ENCODE results near the gene MED12. TPM values are rescaled to one million over a fixed set of nuclear protein-coding genes. Genes with fewer than 3 reads are reported as not detected.

Gene MED12
- total and polyA plus RNA-seq, 2 donors from 2014 or later, result 5.2 to 42.7 TPM

DNA sequence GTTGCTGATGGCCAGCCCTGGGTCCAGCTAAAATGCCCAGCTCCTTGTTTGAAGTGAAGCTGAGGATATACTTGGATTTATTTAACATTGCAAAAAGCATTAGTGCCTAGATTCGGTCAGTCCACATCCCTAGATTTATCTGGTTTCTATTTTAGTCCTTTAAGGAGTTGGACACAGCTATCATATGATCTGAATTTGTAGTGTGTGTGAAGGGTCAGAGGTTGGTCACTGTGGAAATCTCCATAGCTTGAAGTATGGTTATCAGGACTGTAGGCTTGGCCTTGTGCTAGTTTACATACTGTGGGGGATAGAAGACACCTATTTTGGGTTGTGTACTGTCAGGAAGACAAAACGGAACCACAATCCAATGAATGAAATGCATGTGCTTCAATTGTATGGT, 55.0 kb downstream of the MED12 start:
- Histone ChIP-seq H3K36me3 (ENCODE audit: control insufficient read depth in 2 of 3, insufficient read depth in 3 of 3, low read length in 3 of 3) (no peaks in the 10 kb centered on the region), H3K9me3 (ENCODE audit: control insufficient read depth in 2 of 3, insufficient read depth in 1 of 3, low read length in 3 of 3) (no peaks in the 10 kb centered on the region), H3K27me3 (ENCODE audit: control insufficient read depth, insufficient read depth, low read length) (no peaks in the 10 kb centered on the region), H3K4me1 (ENCODE audit: control insufficient read depth in 2 of 3, insufficient read depth in 2 of 3, low read depth in 1 of 3, low read length in 3 of 3) (no peaks in the 10 kb centered on the region), H3K27ac (ENCODE audit: low read depth in 2 of 2, low read length in 2 of 2) (no peak overlapping the region), H3K4me3 (ENCODE audit: low read length in 3 of 3) (no peak overlapping the region), H3K9ac (ENCODE audit: low read length in 3 of 3) (no peak overlapping the region)
- DNase-seq (no peak), FAIRE-seq (no peak)
- intact Hi-C loops (cut with DNase I), result no loop called here
- TF ChIP-seq, protein P1, sequence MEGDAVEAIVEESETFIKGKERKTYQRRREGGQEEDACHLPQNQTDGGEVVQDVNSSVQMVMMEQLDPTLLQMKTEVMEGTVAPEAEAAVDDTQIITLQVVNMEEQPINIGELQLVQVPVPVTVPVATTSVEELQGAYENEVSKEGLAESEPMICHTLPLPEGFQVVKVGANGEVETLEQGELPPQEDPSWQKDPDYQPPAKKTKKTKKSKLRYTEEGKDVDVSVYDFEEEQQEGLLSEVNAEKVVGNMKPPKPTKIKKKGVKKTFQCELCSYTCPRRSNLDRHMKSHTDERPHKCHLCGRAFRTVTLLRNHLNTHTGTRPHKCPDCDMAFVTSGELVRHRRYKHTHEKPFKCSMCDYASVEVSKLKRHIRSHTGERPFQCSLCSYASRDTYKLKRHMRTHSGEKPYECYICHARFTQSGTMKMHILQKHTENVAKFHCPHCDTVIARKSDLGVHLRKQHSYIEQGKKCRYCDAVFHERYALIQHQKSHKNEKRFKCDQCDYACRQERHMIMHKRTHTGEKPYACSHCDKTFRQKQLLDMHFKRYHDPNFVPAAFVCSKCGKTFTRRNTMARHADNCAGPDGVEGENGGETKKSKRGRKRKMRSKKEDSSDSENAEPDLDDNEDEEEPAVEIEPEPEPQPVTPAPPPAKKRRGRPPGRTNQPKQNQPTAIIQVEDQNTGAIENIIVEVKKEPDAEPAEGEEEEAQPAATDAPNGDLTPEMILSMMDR (IDR thresholded peaks at IDR 0.05; ENCODE audit: borderline replicate concordance, extremely low read depth, insufficient read depth), result no peak

DNA sequence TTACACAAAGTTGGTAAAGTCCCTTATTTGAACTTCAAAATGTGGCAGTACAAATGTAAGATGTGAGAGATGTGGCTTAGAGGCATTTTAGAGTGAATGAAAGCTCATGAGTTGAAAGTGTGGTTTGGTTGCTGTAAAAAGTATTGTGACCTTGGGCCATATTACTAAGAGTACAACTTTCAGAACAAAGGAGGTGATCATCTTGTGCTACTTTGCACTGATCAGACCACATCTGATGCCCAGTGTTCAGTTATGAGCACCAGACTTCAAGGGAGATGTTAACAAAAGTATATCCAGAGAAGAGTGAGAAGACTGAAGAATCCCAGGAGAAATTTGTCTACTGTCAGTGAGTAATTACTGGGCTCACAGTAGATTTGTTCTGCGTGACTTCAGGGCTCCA, 56.4 kb downstream of the MED12 start:
- H3K27me3 ChIP-seq (ENCODE audit: control insufficient read depth, insufficient read depth, low read length), result no peaks in the 10 kb centered on the region
- intact Hi-C loops (cut with DNase I), result no loop called here
- H3K36me3 ChIP-seq (ENCODE audit: control insufficient read depth in 2 of 3, insufficient read depth in 3 of 3, low read length in 3 of 3), result no peaks in the 10 kb centered on the region
- FAIRE-seq, result no peak
- no peak overlapping the region for H3K9ac ChIP-seq (ENCODE audit: low read length in 3 of 3)
- no peaks in the 10 kb centered on the region for H3K4me1 ChIP-seq (ENCODE audit: control insufficient read depth in 2 of 3, insufficient read depth in 2 of 3, low read depth in 1 of 3, low read length in 3 of 3)
- DNase-seq, result no peak
- no peak overlapping the region for H3K27ac ChIP-seq (ENCODE audit: low read depth in 2 of 2, low read length in 2 of 2)
- TF ChIP-seq, protein P1 (IDR thresholded peaks at IDR 0.05; ENCODE audit: borderline replicate concordance, extremely low read depth, insufficient read depth), result no peak
- no peak overlapping the region for H3K4me3 ChIP-seq (ENCODE audit: low read length in 3 of 3)
- no peaks in the 10 kb centered on the region for H3K9me3 ChIP-seq (ENCODE audit: control insufficient read depth in 2 of 3, insufficient read depth in 1 of 3, low read length in 3 of 3)

DNA sequence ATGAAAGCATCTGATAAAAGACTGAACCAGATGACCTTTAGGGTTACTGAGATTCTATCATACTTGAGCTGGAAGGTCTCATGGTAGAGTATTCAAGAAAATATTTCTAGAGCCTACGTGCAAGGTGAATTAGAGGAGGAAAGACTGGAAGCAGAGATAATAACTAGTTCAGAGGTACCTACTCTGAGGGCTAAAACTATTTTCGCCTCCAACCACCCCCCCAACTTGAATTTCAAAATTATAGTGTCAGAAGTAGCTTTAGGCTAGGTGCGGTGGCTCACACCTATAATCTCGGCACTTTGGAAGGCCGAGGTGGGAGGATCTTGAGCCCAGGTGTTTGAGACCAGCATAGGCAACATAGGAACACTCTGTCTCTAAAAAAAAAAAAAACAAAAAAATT, 57.1 kb downstream of the MED12 start:
- H3K36me3 ChIP-seq (ENCODE audit: control insufficient read depth in 2 of 3, insufficient read depth in 3 of 3, low read length in 3 of 3), result no peaks in the 10 kb centered on the region
- H3K4me1 ChIP-seq (ENCODE audit: control insufficient read depth in 2 of 3, insufficient read depth in 2 of 3, low read depth in 1 of 3, low read length in 3 of 3), result no peaks in the 10 kb centered on the region
- H3K27ac ChIP-seq (ENCODE audit: low read depth in 2 of 2, low read length in 2 of 2), result no peak overlapping the region
- no peak overlapping the region for H3K9ac ChIP-seq (ENCODE audit: low read length in 3 of 3)
- no peak overlapping the region for H3K4me3 ChIP-seq (ENCODE audit: low read length in 3 of 3)
- no peak for DNase-seq
- no peaks in the 10 kb centered on the region for H3K27me3 ChIP-seq (ENCODE audit: control insufficient read depth, insufficient read depth, low read length)
- FAIRE-seq, result no peak
- no peaks in the 10 kb centered on the region for H3K9me3 ChIP-seq (ENCODE audit: control insufficient read depth in 2 of 3, insufficient read depth in 1 of 3, low read length in 3 of 3)
- TF ChIP-seq, protein P1 (IDR thresholded peaks at IDR 0.05; ENCODE audit: borderline replicate concordance, extremely low read depth, insufficient read depth), result no peak
- intact Hi-C loops (cut with DNase I), result no loop called here

DNA sequence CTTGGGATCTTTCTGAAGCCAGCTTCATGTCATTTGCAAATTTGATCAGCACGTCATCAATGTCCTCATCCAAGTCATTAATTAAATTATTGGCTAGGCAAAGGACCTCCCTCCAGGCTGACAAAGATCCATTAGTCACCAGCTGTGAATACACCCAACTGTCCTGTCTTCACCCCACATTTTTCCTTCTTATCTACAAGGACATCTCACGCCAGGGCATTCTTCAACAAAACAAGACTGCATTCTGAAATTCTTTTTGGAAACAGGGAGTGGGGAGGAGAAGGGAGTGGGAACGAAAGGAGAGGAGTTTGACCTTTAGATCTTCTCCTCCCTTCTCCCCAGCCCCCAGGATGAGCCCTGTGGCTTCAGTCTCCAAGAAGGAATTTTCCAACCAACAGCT, 58.9 kb downstream of the MED12 start:
- no peak for FAIRE-seq
- intact Hi-C loops (cut with DNase I), result no loop called here
- H3K9me3 ChIP-seq (ENCODE audit: control insufficient read depth in 2 of 3, insufficient read depth in 1 of 3, low read length in 3 of 3), result no peaks in the 10 kb centered on the region
- TF ChIP-seq, protein P1 (IDR thresholded peaks at IDR 0.05; ENCODE audit: borderline replicate concordance, extremely low read depth, insufficient read depth), result no peak
- DNase-seq, result no peak
- peaks cover 0 to under 1% (median 0%) of the 10 kb centered on the region in 3 donors for H3K4me1 ChIP-seq (ENCODE audit: control insufficient read depth in 2 of 3, insufficient read depth in 2 of 3, low read depth in 1 of 3, low read length in 3 of 3)
- H3K9ac ChIP-seq (ENCODE audit: low read length in 3 of 3), result no peak overlapping the region
- H3K36me3 ChIP-seq (ENCODE audit: control insufficient read depth in 2 of 3, insufficient read depth in 3 of 3, low read length in 3 of 3), result no peaks in the 10 kb centered on the region
- H3K27ac ChIP-seq (ENCODE audit: low read depth in 2 of 2, low read length in 2 of 2), result no peak overlapping the region
- H3K4me3 ChIP-seq (ENCODE audit: low read length in 3 of 3), result no peak overlapping the region
- no peaks in the 10 kb centered on the region for H3K27me3 ChIP-seq (ENCODE audit: control insufficient read depth, insufficient read depth, low read length)

Data from kidney (tissue), 14 donors.